Esophagus squamous epithelium (tissue), 5 donors: ENCODE results near the gene VWCE. TPM values are rescaled to one million over a fixed set of nuclear protein-coding genes. Genes with fewer than 3 reads are reported as not detected.

Experiments
- DNase-seq: peaks from one replicate; lab custom pipeline; 2025; lab: John Stamatoyannopoulos, UW
- H3K27ac ChIP-seq, 4 donors: fragments of 200-600 bp; sonication (generic); one replicate each; pipeline ENCODE4 v1.5.1; 2016 to 2019; ENCODE audit warnings: mild to moderate bottlenecking in 1 of 4
- H3K27me3 ChIP-seq, 4 donors: fragments of 200-600 bp; sonication (generic); 1 replicate in 3 of 4; 2 replicates in 1 of 4; pipeline versions ENCODE4 v1.5.1 to v1.6.0; 2017 to 2021; ENCODE audit warnings: antibody characterized with exemption in 1 of 4
- H3K36me3 ChIP-seq, 3 donors: fragments of 200-600 bp; sonication (generic); one replicate each; pipeline ENCODE4 v1.5.1; 2016 to 2019
- H3K4me1 ChIP-seq, 3 donors: fragments of 200-600 bp; sonication (generic); one replicate each; pipeline ENCODE4 v1.5.1; 2017 to 2019
- H3K4me3 ChIP-seq, 4 donors: fragments of 200-600 bp; sonication (generic); 1 replicate in 3 of 4; 2 replicates in 1 of 4; pipeline ENCODE4 v1.5.1; 2016 to 2019; ENCODE audit warnings: mild to moderate bottlenecking in 2 of 4, moderate library complexity in 1 of 4
- H3K9me3 ChIP-seq, 3 donors: fragments of 200-600 bp; sonication (generic); one replicate each; pipeline ENCODE4 v1.5.1; 2016 to 2019
- POLR2A ChIP-seq, 4 donors: fragments of 450-650 bp; IDR thresholded peaks; one replicate each; pipeline ENCODE4 v1.6.1; 2017; ENCODE audit warnings: antibody characterized with exemption in 4 of 4, mild to moderate bottlenecking in 4 of 4, moderate library complexity in 3 of 4
- WGBS, 2 donors: methylation state at CpG; one replicate each; pipeline ENCODE4 v1.1.5; 2018; 5-methylcytosine and 5-hydroxymethylcytosine counted together
- intact Hi-C: fragments of 100-400 bp; cut with DNase I; formaldehyde crosslinking; loops from one replicate; pipeline ENCODE4 v1.15.0; 2022
- total RNA-seq, 4 donors: library from RNA; depleted of rRNA; stranded (reverse); fragments of >200 nt; gene quantifications; one replicate each; pipeline ENCODE4 v1.1.0, GENCODE V29; 2016
- TF ChIP-seq, protein P1 (sequence below), 6 experiments: fragments of 450-650 bp in 4 of 6; fragments of 200-600 bp in 2 of 6; sonication (generic) in 2 of 6; IDR thresholded peaks; one replicate each; pipeline ENCODE4 v1.5.1; 2016 to 2019; ENCODE audit warnings: antibody characterized with exemption in 6 of 6, mild to moderate bottlenecking in 4 of 6, moderate library complexity in 4 of 6
- donor health status: DM: yes; HTN: yes; CAD: no.

The VWCE gene
- total RNA-seq, 4 donors from 2014 or later = 0.09 to 1.5 (median 0.30) TPM

DNA sequence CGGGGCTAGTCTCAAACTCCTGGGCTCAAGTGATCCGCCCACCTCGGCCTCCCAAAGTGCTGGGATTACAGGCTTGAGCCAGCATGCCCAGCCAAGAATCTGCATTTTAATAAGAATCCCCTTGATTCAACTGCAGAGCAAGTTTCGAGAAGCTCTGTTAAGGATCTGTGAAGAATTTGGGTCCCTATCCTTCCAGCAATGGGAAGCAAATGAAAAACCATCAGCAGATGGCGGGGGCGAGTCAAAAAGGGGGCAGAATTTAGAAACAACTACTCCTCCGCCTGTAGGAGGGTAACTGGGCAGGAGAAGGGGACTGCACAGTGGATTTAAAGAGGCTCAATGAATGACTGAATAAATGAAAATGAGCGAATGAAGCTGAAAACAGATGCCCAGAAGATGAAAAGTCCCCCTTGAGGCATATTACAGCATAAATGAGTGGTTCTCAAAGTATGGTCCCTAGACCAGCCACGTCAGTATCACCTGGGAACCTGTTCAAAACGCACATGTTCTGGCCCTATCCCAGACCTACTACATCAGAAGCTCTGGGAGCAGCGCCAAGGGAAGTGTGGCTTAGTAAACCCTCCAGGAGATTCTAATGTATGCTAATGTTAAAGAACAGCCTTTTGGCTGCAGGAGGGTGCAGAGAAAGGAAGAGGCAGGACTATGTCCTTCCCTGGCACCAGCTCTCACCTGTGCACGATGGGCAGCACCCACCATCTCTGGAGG is 15.0 kb downstream of the VWCE start:
- H3K36me3 ChIP-seq = no peaks in the 10 kb centered on the region

DNA sequence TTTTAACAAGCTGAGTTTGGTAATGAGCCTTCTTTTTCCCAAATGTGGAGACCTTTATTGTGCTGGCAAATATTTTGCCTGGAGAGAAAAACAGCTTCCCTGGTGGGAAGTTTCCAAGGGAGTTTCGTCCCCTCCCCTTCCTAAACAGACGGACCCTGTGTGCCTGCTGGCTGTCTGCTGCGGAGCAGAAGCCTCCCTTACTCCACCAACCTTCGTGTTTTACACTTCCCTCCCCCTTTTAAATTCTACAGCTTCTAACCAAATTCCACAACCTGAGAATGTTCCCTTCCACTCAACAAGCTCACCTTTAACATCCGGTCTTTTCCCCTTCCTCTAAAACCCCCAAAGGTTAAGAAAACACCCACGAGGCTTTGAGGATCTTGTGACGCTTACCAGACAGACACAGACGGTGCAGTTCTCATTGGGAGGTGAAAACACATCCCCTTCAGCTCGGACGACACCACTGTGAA is 17.1 kb downstream of the VWCE start:
- no peaks in the 10 kb centered on the region for H3K36me3 ChIP-seq
- H3K27me3 ChIP-seq = peaks cover 0 to 29% (median 0%) of the 10 kb centered on the region in 4 donors
- no peak for TF ChIP-seq POLR2A (IDR thresholded peaks at IDR 0.05)
- TF ChIP-seq, protein P1, sequence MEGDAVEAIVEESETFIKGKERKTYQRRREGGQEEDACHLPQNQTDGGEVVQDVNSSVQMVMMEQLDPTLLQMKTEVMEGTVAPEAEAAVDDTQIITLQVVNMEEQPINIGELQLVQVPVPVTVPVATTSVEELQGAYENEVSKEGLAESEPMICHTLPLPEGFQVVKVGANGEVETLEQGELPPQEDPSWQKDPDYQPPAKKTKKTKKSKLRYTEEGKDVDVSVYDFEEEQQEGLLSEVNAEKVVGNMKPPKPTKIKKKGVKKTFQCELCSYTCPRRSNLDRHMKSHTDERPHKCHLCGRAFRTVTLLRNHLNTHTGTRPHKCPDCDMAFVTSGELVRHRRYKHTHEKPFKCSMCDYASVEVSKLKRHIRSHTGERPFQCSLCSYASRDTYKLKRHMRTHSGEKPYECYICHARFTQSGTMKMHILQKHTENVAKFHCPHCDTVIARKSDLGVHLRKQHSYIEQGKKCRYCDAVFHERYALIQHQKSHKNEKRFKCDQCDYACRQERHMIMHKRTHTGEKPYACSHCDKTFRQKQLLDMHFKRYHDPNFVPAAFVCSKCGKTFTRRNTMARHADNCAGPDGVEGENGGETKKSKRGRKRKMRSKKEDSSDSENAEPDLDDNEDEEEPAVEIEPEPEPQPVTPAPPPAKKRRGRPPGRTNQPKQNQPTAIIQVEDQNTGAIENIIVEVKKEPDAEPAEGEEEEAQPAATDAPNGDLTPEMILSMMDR (IDR thresholded peaks at IDR 0.05) = no peak
- H3K9me3 ChIP-seq = no peaks in the 10 kb centered on the region
- H3K4me1 ChIP-seq = peaks cover 5 to 40% (median 24%) of the 10 kb centered on the region in 3 donors
- 62 to 80% methylated on average over 8 to 10 of the region's 10 CpGs for WGBS, 2 donors
- intact Hi-C loops = no loop called here
- DNase-seq = no peak
- H3K4me3 ChIP-seq = no peak overlapping the region
- no peak overlapping the region for H3K27ac ChIP-seq

More for the DNA sequence above, 15.0 kb downstream of the VWCE start:
- Histone ChIP-seq H3K9me3 (no peaks in the 10 kb centered on the region), H3K4me3 (no peak overlapping the region), H3K27me3 (peaks cover 0 to 28% (median 0%) of the 10 kb centered on the region in 4 donors), H3K27ac (no peak overlapping the region), H3K4me1 (peaks cover 0 to 24% (median 15%) of the 10 kb centered on the region in 3 donors)
- intact Hi-C loops = no loop called here
- no peak for DNase-seq
- WGBS, 2 donors = 51 to 54% methylated on average over 11 of the region's 12 CpGs
- no peak for TF ChIP-seq POLR2A (IDR thresholded peaks at IDR 0.05)
- TF ChIP-seq, protein P1 (IDR thresholded peaks at IDR 0.05) = no peak

DNA sequence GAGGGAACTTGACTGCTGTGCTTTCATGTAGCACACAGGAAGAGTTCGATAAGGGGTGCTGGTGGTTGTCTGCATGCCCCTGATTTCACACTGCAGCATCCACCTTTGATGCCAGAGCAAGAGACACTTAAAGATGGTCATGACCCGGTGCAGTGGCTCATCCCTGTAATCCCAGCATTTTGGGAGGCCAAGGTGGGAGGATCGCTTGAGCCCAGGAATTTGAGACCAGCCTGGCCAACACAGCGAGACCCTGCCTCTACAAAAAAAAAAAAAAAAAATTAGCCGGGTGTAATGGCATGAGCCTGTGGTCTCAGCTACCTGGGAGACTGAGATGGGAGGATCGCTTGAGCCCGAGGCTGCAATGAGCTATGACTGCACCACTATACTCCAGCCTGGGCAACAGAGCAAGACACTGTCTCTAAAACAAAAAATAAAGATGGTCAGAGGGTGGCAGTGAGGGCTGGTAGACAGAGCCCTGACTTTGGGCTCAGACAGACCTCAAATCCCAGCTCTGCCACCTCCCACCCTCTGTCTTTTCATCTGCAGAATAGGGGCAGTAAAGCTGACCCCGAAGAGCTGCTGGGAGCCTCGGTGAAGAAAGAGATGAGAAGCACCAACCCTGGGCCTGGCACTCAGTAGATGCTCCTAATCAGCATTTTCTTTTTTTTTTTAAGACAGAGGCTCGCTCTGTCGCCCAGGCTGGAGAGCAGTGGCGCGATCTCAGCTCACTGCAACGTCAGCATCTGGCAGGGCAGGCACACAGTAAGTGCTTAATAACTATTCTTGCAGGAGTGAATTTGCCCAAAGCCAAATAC is 17.7 kb downstream of the VWCE start:
- Histone ChIP-seq H3K27me3 (peaks cover 0 to 27% (median 0%) of the 10 kb centered on the region in 4 donors), H3K4me1 (peaks cover 5 to 43% (median 24%) of the 10 kb centered on the region in 3 donors), H3K27ac (no peak overlapping the region), H3K9me3 (no peaks in the 10 kb centered on the region), H3K4me3 (no peak overlapping the region), H3K36me3 (no peaks in the 10 kb centered on the region)
- no peak for TF ChIP-seq POLR2A (IDR thresholded peaks at IDR 0.05)
- TF ChIP-seq, protein P1 (IDR thresholded peaks at IDR 0.05) = no peak
- WGBS, 2 donors = 82 to 85% methylated on average over 10 to 14 of the region's 14 CpGs
- no peak for DNase-seq
- intact Hi-C loops = no loop called here

DNA sequence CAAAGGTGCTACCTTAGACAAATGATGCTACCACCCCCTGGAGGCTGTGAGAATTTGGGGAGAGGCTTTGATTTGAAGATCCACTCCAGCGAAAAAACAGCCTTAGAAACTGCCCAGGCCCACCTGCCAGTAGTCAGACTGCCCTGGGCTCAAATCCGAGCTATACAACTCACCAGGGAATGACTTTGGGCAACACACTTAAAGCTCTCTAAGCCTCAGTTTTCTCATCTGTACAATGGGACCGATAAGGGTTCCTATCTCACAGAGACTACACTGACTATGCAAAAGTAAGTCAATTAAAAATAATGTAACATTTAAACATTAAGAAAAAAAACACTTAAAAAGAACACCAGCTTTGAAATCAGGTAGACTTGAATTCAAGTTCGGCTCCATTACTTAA is 19.9 kb downstream of the VWCE start:
- WGBS, 2 donors = 85 to 94% methylated on average over 4 of the region's 4 CpGs
- Histone ChIP-seq H3K4me3 (no peak overlapping the region), H3K27ac (no peak overlapping the region), H3K9me3 (no peaks in the 10 kb centered on the region), H3K27me3 (peaks cover 0 to 25% (median 0%) of the 10 kb centered on the region in 4 donors), H3K4me1 (peaks cover 5 to 23% (median 13%) of the 10 kb centered on the region in 3 donors), H3K36me3 (no peaks in the 10 kb centered on the region)
- intact Hi-C loops = no loop called here
- DNase-seq = no peak
- TF ChIP-seq POLR2A (IDR thresholded peaks at IDR 0.05) = no peak
- TF ChIP-seq, protein P1 (IDR thresholded peaks at IDR 0.05) = no peak
